ENCODE results near the gene ADAP1. TPM values are rescaled to one million over a fixed set of nuclear protein-coding genes. Genes with fewer than 3 reads are reported as not detected.

Gene ADAP1
- total and polyA plus RNA-seq, 2 donors from 2014 or later: 36.4 to 48.2 TPM

DNA sequence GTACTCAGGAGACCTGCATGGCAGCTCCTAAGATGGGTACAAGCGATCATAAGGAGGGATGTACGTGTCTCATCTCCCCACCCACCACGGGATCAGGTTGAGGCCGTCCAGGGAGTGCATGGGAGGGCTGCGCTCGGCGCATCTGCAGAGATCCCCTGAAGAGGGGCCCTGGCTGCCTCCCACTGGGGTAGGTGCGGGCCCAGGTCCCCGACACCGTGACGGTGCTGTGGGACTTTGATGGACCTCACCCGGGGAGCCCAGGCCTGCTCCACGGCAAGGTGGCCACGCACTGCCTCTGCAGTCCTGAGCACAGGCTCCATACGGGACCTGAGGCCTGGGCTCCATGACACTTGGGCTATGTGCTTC, 65.5 kb downstream of the ADAP1 start:
- TF ChIP-seq, protein P1, sequence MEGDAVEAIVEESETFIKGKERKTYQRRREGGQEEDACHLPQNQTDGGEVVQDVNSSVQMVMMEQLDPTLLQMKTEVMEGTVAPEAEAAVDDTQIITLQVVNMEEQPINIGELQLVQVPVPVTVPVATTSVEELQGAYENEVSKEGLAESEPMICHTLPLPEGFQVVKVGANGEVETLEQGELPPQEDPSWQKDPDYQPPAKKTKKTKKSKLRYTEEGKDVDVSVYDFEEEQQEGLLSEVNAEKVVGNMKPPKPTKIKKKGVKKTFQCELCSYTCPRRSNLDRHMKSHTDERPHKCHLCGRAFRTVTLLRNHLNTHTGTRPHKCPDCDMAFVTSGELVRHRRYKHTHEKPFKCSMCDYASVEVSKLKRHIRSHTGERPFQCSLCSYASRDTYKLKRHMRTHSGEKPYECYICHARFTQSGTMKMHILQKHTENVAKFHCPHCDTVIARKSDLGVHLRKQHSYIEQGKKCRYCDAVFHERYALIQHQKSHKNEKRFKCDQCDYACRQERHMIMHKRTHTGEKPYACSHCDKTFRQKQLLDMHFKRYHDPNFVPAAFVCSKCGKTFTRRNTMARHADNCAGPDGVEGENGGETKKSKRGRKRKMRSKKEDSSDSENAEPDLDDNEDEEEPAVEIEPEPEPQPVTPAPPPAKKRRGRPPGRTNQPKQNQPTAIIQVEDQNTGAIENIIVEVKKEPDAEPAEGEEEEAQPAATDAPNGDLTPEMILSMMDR (IDR thresholded peaks at IDR 0.05; ENCODE audit: borderline replicate concordance, extremely low read depth, insufficient read depth): no peak
- no peak overlapping the region for H3K9ac ChIP-seq (ENCODE audit: low read length in 3 of 3)
- H3K9me3 ChIP-seq (ENCODE audit: control insufficient read depth in 2 of 3, insufficient read depth in 1 of 3, low read length in 3 of 3): no peaks in the 10 kb centered on the region
- no peak overlapping the region for H3K27ac ChIP-seq (ENCODE audit: low read depth in 2 of 2, low read length in 2 of 2)
- H3K4me3 ChIP-seq (ENCODE audit: low read length in 3 of 3): no peak overlapping the region
- FAIRE-seq: no peak
- H3K4me1 ChIP-seq (ENCODE audit: control insufficient read depth in 2 of 3, insufficient read depth in 2 of 3, low read depth in 1 of 3, low read length in 3 of 3): peaks cover 0 to 18% (median 0%) of the 10 kb centered on the region in 3 donors
- peaks cover 0 to 26% (median 15%) of the 10 kb centered on the region in 3 donors for H3K36me3 ChIP-seq (ENCODE audit: control insufficient read depth in 2 of 3, insufficient read depth in 3 of 3, low read length in 3 of 3)
- intact Hi-C loops (cut with DNase I): no loop called here
- DNase-seq: no peak
- H3K27me3 ChIP-seq (ENCODE audit: control insufficient read depth, insufficient read depth, low read length): no peaks in the 10 kb centered on the region

DNA sequence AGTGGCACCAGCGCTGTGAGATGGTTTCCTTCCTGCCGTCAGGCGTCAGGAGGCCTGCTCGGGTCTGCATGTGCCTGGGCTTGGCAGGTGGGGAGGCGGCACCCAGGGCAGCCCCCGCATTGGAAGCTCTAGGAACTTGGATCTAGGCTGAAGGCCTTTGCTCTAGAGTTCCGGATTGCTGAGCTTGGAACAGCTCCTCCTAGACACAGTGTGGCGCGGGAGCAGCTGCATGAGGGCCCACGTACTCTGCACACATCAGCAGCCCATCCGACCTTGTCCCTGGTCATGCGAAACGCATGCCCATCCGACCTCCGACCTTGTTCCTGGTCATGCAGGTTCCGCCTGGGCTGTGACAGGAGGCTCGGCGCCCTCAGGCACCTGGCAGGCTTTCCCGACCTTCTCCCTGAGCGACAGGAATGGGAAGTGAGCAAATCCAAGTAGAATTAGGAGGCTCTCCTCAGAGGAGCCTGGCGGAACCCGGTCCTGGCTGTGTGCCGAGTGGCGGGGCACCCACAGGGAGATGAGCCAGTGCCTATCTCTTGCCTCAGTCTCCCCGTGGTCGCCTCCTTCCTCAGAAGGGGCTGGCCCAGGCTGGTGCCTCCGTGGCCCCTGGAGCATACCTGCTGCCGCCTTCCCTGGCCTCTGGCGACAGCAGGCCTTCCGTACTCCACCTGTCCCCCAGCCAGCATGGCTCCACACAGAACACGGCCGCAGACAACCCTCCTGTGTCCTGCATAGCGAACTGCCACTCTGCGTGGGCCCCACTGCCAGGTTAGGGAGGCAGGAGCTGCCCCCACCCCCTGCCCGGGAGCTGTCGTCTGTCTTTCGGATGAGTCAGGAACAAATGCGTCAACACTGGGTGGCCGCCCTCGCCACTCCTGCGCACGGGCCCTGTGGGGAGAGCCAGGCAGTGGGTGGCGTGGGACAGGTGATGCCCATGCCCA, 66.1 kb downstream of the ADAP1 start:
- no peaks in the 10 kb centered on the region for H3K27me3 ChIP-seq (ENCODE audit: control insufficient read depth, insufficient read depth, low read length)
- peak overlapping the region in 1 of 2 donors; percentile 67 for H3K27ac ChIP-seq (ENCODE audit: low read depth in 2 of 2, low read length in 2 of 2)
- no peak overlapping the region for H3K4me3 ChIP-seq (ENCODE audit: low read length in 3 of 3)
- intact Hi-C loops (cut with DNase I): no loop called here
- H3K9me3 ChIP-seq (ENCODE audit: control insufficient read depth in 2 of 3, insufficient read depth in 1 of 3, low read length in 3 of 3): no peaks in the 10 kb centered on the region
- H3K4me1 ChIP-seq (ENCODE audit: control insufficient read depth in 2 of 3, insufficient read depth in 2 of 3, low read depth in 1 of 3, low read length in 3 of 3): peaks cover 0 to 21% (median 0%) of the 10 kb centered on the region in 3 donors
- peaks cover 0 to 26% (median 15%) of the 10 kb centered on the region in 3 donors for H3K36me3 ChIP-seq (ENCODE audit: control insufficient read depth in 2 of 3, insufficient read depth in 3 of 3, low read length in 3 of 3)
- TF ChIP-seq, protein P1 (IDR thresholded peaks at IDR 0.05; ENCODE audit: borderline replicate concordance, extremely low read depth, insufficient read depth): no peak
- H3K9ac ChIP-seq (ENCODE audit: low read length in 3 of 3): no peak overlapping the region
- DNase-seq (peak in 1 of 5 donors; percentile 80), FAIRE-seq (no peak)

DNA sequence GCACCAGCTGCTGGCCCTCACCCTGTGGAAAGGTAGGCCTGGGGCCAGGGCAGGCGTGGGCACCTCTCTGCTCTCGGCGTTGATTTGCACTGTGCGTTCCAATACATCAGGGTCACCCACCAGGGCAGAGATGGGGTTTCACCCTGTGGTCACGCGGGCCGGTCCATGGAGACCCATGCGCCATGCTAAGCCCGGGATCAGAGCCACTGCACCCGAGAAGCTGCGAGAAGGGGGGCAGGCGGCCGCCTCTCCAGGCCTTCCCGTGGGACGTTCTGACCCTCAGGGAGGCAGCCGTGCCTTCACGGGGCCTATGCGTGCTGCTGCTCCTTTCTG, 67.0 kb downstream of the ADAP1 start:
- no peaks in the 10 kb centered on the region for H3K9me3 ChIP-seq (ENCODE audit: control insufficient read depth in 2 of 3, insufficient read depth in 1 of 3, low read length in 3 of 3)
- no peak overlapping the region for H3K4me3 ChIP-seq (ENCODE audit: low read length in 3 of 3)
- peaks cover 0 to 26% (median 13%) of the 10 kb centered on the region in 3 donors for H3K36me3 ChIP-seq (ENCODE audit: control insufficient read depth in 2 of 3, insufficient read depth in 3 of 3, low read length in 3 of 3)
- FAIRE-seq (no peak), DNase-seq (peak in 1 of 5 donors; percentile 63)
- peak overlapping the region; percentile 11 to 67 for H3K27ac ChIP-seq (ENCODE audit: low read depth in 2 of 2, low read length in 2 of 2)
- no peaks in the 10 kb centered on the region for H3K27me3 ChIP-seq (ENCODE audit: control insufficient read depth, insufficient read depth, low read length)
- intact Hi-C loops (cut with DNase I): no loop called here
- H3K9ac ChIP-seq (ENCODE audit: low read length in 3 of 3): no peak overlapping the region
- TF ChIP-seq, protein P1 (IDR thresholded peaks at IDR 0.05; ENCODE audit: borderline replicate concordance, extremely low read depth, insufficient read depth): no peak
- peaks cover 0 to 24% (median 6%) of the 10 kb centered on the region in 3 donors for H3K4me1 ChIP-seq (ENCODE audit: control insufficient read depth in 2 of 3, insufficient read depth in 2 of 3, low read depth in 1 of 3, low read length in 3 of 3)
